Activated CD4-positive, alpha-beta memory T cell treated with anti-CD3 and anti-CD28 coated beads for 36 hours (primary cell): ENCODE results near the gene WBP1L. TPM values are rescaled to one million over a fixed set of nuclear protein-coding genes. Genes with fewer than 3 reads are reported as not detected.
"Not testable (repeated sequence)": the region's sequence is repeated elsewhere in the genome, so short reads cannot be mapped to it uniquely, and the experiment has no call there.

Source experiments
- CTCF ChIA-PET: fragments of 350-600 bp; sonication (Branson Sonifier 250); formaldehyde crosslinking; loops from one replicate; lab custom pipeline; 2021; ENCODE audit warnings: antibody characterized with exemption, inconsistent platforms; lab: Charles Lee
- POLR2A ChIA-PET: fragments of 350-600 bp; sonication (Branson Sonifier 250); formaldehyde crosslinking; loops from one replicate; lab custom pipeline; 2021; ENCODE audit warnings: antibody characterized with exemption; lab: Charles Lee
- DNase-seq: peaks from one replicate; pipeline ENCODE4 v3.0.0-alpha.2; 2020
- H3K27ac Mint-ChIP-seq: one replicate; pipeline ENCODE4 v1.8.0; 2021; ENCODE audit warnings: mixed read lengths
- H3K27me3 Mint-ChIP-seq: one replicate; pipeline ENCODE4 v1.8.0; 2021; ENCODE audit warnings: mixed read lengths
- H3K36me3 Mint-ChIP-seq: one replicate; pipeline ENCODE4 v1.8.0; 2021; ENCODE audit warnings: mixed read lengths
- H3K4me1 Mint-ChIP-seq: one replicate; pipeline ENCODE4 v1.8.0; 2021; ENCODE audit warnings: low read depth, mixed read lengths
- H3K4me3 Mint-ChIP-seq: one replicate; pipeline ENCODE4 v1.8.0; 2021; ENCODE audit warnings: mild to moderate bottlenecking, mixed read lengths
- H3K9me3 Mint-ChIP-seq: one replicate; pipeline ENCODE4 v1.8.0; 2021; ENCODE audit warnings: mixed read lengths
- intact Hi-C: fragments of 100-400 bp; cut with micrococcal nuclease; formaldehyde crosslinking; loops from one replicate; pipeline ENCODE4 v1.15.1; 2023
- total RNA-seq, 2 experiments: library from RNA; stranded (reverse); gene quantifications; one replicate each; pipeline ENCODE4 v1.2.3, GENCODE V29; 2021

Gene WBP1L
- total RNA-seq, 2 experiments from 2014 or later = 14.6 to 15.9 TPM

GRCh38 chr10:102742313-102742712 is 1.4 kb upstream of the WBP1L start:
- not testable (repeated sequence) for DNase-seq, H3K36me3 Mint-ChIP-seq, H3K27ac Mint-ChIP-seq, H3K9me3 Mint-ChIP-seq, H3K27me3 Mint-ChIP-seq, H3K4me3 Mint-ChIP-seq
- CTCF ChIA-PET = interaction anchor here (1.5 to 2.7 kb wide), 3 partner anchors 11 to 240 kb away, joined by 4 to 13 read pairs (median 12); partner anchors contain the start of genes ACTR1A, ARL3 and SFXN2
- intact Hi-C loops = loop anchor here (10.0 kb wide), 2 partner anchors 172 to 622 kb away; partner anchors contain the start of genes CNNM2 and TAF5
- peaks cover 35% of the 10 kb centered on the region for H3K4me1 Mint-ChIP-seq
- POLR2A ChIA-PET = interaction anchor here (2.0 to 3.1 kb wide), 3 partner anchors 10 to 176 kb away, joined by 4 to 19 read pairs (median 7); partner anchors contain the start of genes ARL3, CNNM2 and SFXN2

- peak; percentile 23 for DNase-seq
- peaks cover 35% of the 10 kb centered on the region for H3K4me1 Mint-ChIP-seq
- intact Hi-C loops = loop anchor here (1.0 to 10.0 kb wide), 6 partner anchors 29 to 622 kb away; partner anchors contain the start of genes ARL3, BORCS7, CNNM2 and SFXN2
- H3K27me3 Mint-ChIP-seq = no peaks in the 10 kb centered on the region
- peak overlapping the region; percentile 67 for H3K27ac Mint-ChIP-seq
- no peaks in the 10 kb centered on the region for H3K36me3 Mint-ChIP-seq
- H3K9me3 Mint-ChIP-seq = no peaks in the 10 kb centered on the region
- ChIA-PET POLR2A (interaction anchor here (2.0 to 3.1 kb wide), 3 partner anchors 11 to 175 kb away, joined by 4 to 19 read pairs (median 7); partner anchors contain the start of genes ARL3, CNNM2 and SFXN2), CTCF (interaction anchor here (0.6 to 2.7 kb wide), 7 partner anchors 10 to 241 kb away, joined by 3 to 13 read pairs (median 4); partner anchors contain the start of genes ACTR1A, ARL3 and SFXN2)
- H3K4me3 Mint-ChIP-seq = peak overlapping the region; percentile 1
These were observed 615 bp upstream of the WBP1L start for GRCh38 chr10:102743078-102743587.

GRCh38 chr10:102744374-102745051 is 765 bp downstream of the WBP1L start:
- intact Hi-C loops = loop anchor here (10.0 kb wide), 2 partner anchors 170 to 620 kb away; partner anchors contain the start of genes CNNM2 and TAF5
- ChIA-PET CTCF (interaction anchor here (0.6 to 2.7 kb wide), 6 partner anchors 9 to 239 kb away, joined by 3 to 13 read pairs (median 3); partner anchors contain the start of genes ARL3 and SFXN2), POLR2A (interaction anchor here (1.2 to 3.1 kb wide), 3 partner anchors 13 to 99 kb away, joined by 3 to 19 read pairs (median 7); partner anchors contain the start of genes ARL3 and SFXN2)
- Mint-ChIP-seq H3K27me3 (no peaks in the 10 kb centered on the region), H3K27ac (peak overlapping the region; percentile 67), H3K4me3 (peak overlapping the region; percentile 98), H3K36me3 (no peaks in the 10 kb centered on the region), H3K4me1 (peaks cover 43% of the 10 kb centered on the region), H3K9me3 (no peaks in the 10 kb centered on the region)
- peak; percentile 33 for DNase-seq

- H3K4me1 Mint-ChIP-seq = peaks cover 43% of the 10 kb centered on the region
- ChIA-PET POLR2A (interaction anchor here (1.2 to 3.1 kb wide), 2 partner anchors 31 to 99 kb away, joined by 3 to 19 read pairs; partner anchors contain the start of genes ARL3 and SFXN2), CTCF (interaction anchor here (0.8 to 2.7 kb wide), 3 partner anchors 8 to 90 kb away, joined by 3 to 13 read pairs (median 8); partner anchors contain the start of genes ARL3 and SFXN2)
- H3K4me3 Mint-ChIP-seq = peak overlapping the region; percentile 98
- no peaks in the 10 kb centered on the region for H3K27me3 Mint-ChIP-seq
- no peak overlapping the region for H3K27ac Mint-ChIP-seq
- H3K9me3 Mint-ChIP-seq = no peaks in the 10 kb centered on the region
- intact Hi-C loops = loop anchor here (10.0 kb wide), 2 partner anchors 170 to 620 kb away; partner anchors contain the start of genes CNNM2 and TAF5
- DNase-seq = no peak
- no peaks in the 10 kb centered on the region for H3K36me3 Mint-ChIP-seq
These were observed 1.4 kb downstream of the WBP1L start for GRCh38 chr10:102745157-102745556.

- Mint-ChIP-seq H3K4me1 (peaks cover 41% of the 10 kb centered on the region), H3K27me3 (no peaks in the 10 kb centered on the region), H3K36me3 (no peaks in the 10 kb centered on the region), H3K27ac (no peak overlapping the region), H3K4me3 (no peak overlapping the region), H3K9me3 (no peaks in the 10 kb centered on the region)
- intact Hi-C loops = no loop called here
- DNase-seq = no peak
- ChIA-PET CTCF (interaction anchor here (1.0 to 2.6 kb wide), 12 partner anchors 8 to 149 kb away, joined by 3 to 12 read pairs (median 4); partner anchors contain the start of gene WBP1L), POLR2A (no interaction called here)
These were observed 8.7 kb downstream of the WBP1L start for GRCh38 chr10:102752266-102752930.

GRCh38 chr10:102752934-102753664 is 9.4 kb downstream of the WBP1L start:
- no peaks in the 10 kb centered on the region for H3K27me3 Mint-ChIP-seq
- no peaks in the 10 kb centered on the region for H3K9me3 Mint-ChIP-seq
- intact Hi-C loops = no loop called here
- peaks cover 41% of the 10 kb centered on the region for H3K4me1 Mint-ChIP-seq
- H3K27ac Mint-ChIP-seq = no peak overlapping the region
- peak; percentile 25 for DNase-seq
- POLR2A ChIA-PET = no interaction called here
- H3K36me3 Mint-ChIP-seq = no peaks in the 10 kb centered on the region
- CTCF ChIA-PET = interaction anchor here (0.6 to 2.6 kb wide), 17 partner anchors 9 to 497 kb away, joined by 3 to 12 read pairs (median 3); partner anchors contain the start of genes ARL3, SFXN2 and WBP1L
- H3K4me3 Mint-ChIP-seq = no peak overlapping the region

- DNase-seq = no peak
- intact Hi-C loops = no loop called here
- ChIA-PET CTCF (interaction anchor here (0.6 to 2.6 kb wide), 14 partner anchors 9 to 496 kb away, joined by 3 to 12 read pairs (median 4); partner anchors contain the start of genes ARL3, SFXN2 and WBP1L), POLR2A (no interaction called here)
- no peaks in the 10 kb centered on the region for H3K9me3 Mint-ChIP-seq
- no peak overlapping the region for H3K4me3 Mint-ChIP-seq
- no peaks in the 10 kb centered on the region for H3K36me3 Mint-ChIP-seq
- no peak overlapping the region for H3K27ac Mint-ChIP-seq
- no peaks in the 10 kb centered on the region for H3K27me3 Mint-ChIP-seq
- H3K4me1 Mint-ChIP-seq = peaks cover 42% of the 10 kb centered on the region
These were observed 10.0 kb downstream of the WBP1L start for GRCh38 chr10:102753718-102754117.

- Mint-ChIP-seq H3K36me3 (peaks cover 3% of the 10 kb centered on the region), H3K9me3 (no peaks in the 10 kb centered on the region), H3K4me3 (no peak overlapping the region), H3K27ac (no peak overlapping the region), H3K27me3 (no peaks in the 10 kb centered on the region), H3K4me1 (peaks cover 30% of the 10 kb centered on the region)
- no peak for DNase-seq
- intact Hi-C loops = no loop called here
- ChIA-PET CTCF (no interaction called here), POLR2A (interaction anchor here (1.3 kb wide), 1 partner anchor 43 kb away, joined by 3 read pairs; the partner anchor contains the start of genes ARL3 and SFXN2)
These were observed 13.6 kb downstream of the WBP1L start for GRCh38 chr10:102757323-102757722.

- Mint-ChIP-seq H3K27ac (peak overlapping the region; percentile 1), H3K27me3 (no peaks in the 10 kb centered on the region), H3K4me1 (peaks cover 22% of the 10 kb centered on the region), H3K9me3 (no peaks in the 10 kb centered on the region), H3K36me3 (peaks cover 8% of the 10 kb centered on the region), H3K4me3 (no peak overlapping the region)
- ChIA-PET CTCF (no interaction called here), POLR2A (no interaction called here)
- intact Hi-C loops = no loop called here
- DNase-seq = no peak
These were observed 14.6 kb downstream of the WBP1L start for GRCh38 chr10:102758240-102758932.

- peaks cover 19% of the 10 kb centered on the region for H3K4me1 Mint-ChIP-seq
- peak overlapping the region; percentile 1 for H3K27ac Mint-ChIP-seq
- DNase-seq, H3K9me3 Mint-ChIP-seq, CTCF ChIA-PET, POLR2A ChIA-PET, intact Hi-C loops, H3K4me3 Mint-ChIP-seq, H3K27me3 Mint-ChIP-seq: not testable (repeated sequence)
- H3K36me3 Mint-ChIP-seq = peaks cover 10% of the 10 kb centered on the region
These were observed 15.2 kb downstream of the WBP1L start for GRCh38 chr10:102758933-102759262.
